H1 (cell line): Measurements from ENCODE around the gene ILF2. TPM values are rescaled to one million over a fixed set of nuclear protein-coding genes. Genes with fewer than 3 reads are reported as not detected.

Experiments
- ATF2 ChIP-seq: IDR thresholded peaks from 2 replicates; pipeline ENCODE4 v1.6.1; 2012; ENCODE audit warnings: low read length, inconsistent platforms
- CTCF ChIP-seq, 3 experiments: IDR thresholded peaks; 1 replicate in 2 of 3; 2 replicates in 1 of 3; pipeline versions ENCODE4 v1.5.1 to v1.6.1; 2011; ENCODE audit warnings: low read length in 3 of 3, mild to moderate bottlenecking in 3 of 3, inconsistent platforms in 2 of 3, low read depth in 1 of 3, moderate library complexity in 1 of 3; ENCODE audit not compliant: insufficient read depth in 1 of 3; ENCODE audit errors: control extremely low read depth in 1 of 3
- FOSL1 ChIP-seq: IDR thresholded peaks from 2 replicates; pipeline ENCODE4 v1.6.1; 2011; ENCODE audit warnings: mild to moderate bottlenecking, low read depth, low read length, moderate library complexity; ENCODE audit not compliant: insufficient read depth
- GABPA ChIP-seq: IDR thresholded peaks from 2 replicates; pipeline ENCODE4 v1.6.1; 2011; ENCODE audit warnings: mild to moderate bottlenecking, low read length, moderate library complexity, borderline replicate concordance; ENCODE audit not compliant: insufficient read depth
- KDM4A ChIP-seq: IDR thresholded peaks from one replicate; pipeline ENCODE4 v1.7.1; 2012; ENCODE audit warnings: low read depth, mild to moderate bottlenecking, moderate library complexity, low read length, inconsistent platforms; ENCODE audit not compliant: severe bottlenecking
- SRF ChIP-seq: IDR thresholded peaks from 2 replicates; pipeline ENCODE4 v1.6.1; 2011; ENCODE audit warnings: mild to moderate bottlenecking, low read depth, low read length, moderate library complexity
- USF2 ChIP-seq: IDR thresholded peaks from 2 replicates; pipeline ENCODE4 v1.6.1; 2011; ENCODE audit warnings: low read length, improper control_type of control experiment
- polyA plus RNA-seq, 7 experiments: library from polyadenylated mRNA; depleted of rRNA in 3 of 7; stranded (reverse) in 5 of 7; unstranded in 2 of 7; fragments of >200 nt in 5 of 7; fragments of 200-250 nt in 2 of 7; gene quantifications; 1 replicate in 5 of 7; 2 replicates in 1 of 7; 4 replicates in 1 of 7; pipeline versions ENCODE4 v1.2.1 to v1.2.3, GENCODE V29; 2011 to 2013; ENCODE audit warnings: missing spikeins in 2 of 7, mixed read lengths in 2 of 7
- total RNA-seq: library from RNA; stranded (reverse); fragmentation: NEBNext Ultra II Directional; extraction: Animal tissue kit (Norgen Biotek cat#: 25700); gene quantifications from 2 replicates; pipeline ENCODE4 v1.2.1, GENCODE V29; 2021

ILF2 gene
- total and polyA plus RNA-seq, 2 of the 8 experiments (the other 6 are each of a cell fraction or from before 2014, with no cell fraction given), result 389 to 474 TPM

- TF ChIP-seq ATF2 (no peak), KDM4A (no peak), USF2 (no peak), FOSL1 (no peak), CTCF (IDR thresholded peaks at IDR 0.05; ENCODE audit: control extremely low read depth in 1 of 3, insufficient read depth in 1 of 3, low read depth in 1 of 3, low read length in 3 of 3) (no peak), SRF (no peak), GABPA (no peak)
Measured at GRCh38 chr1:153655333-153655732, 15.5 kb downstream of the ILF2 start (continued).
